CD14-positive monocyte (primary cell): ENCODE measurements around the gene FHIT. TPM values are rescaled to one million over a fixed set of nuclear protein-coding genes. Genes with fewer than 3 reads are reported as not detected.

Source experiments
- DNase-seq, 3 donors: peaks; one replicate each; pipeline ENCODE4 v3.0.0-alpha.2; 2011 to 2022
- H2AFZ ChIP-seq: 2 replicates; pipeline ENCODE4 v1.6.0; 2012; ENCODE audit warnings: mild to moderate bottlenecking, low read depth, low read length, inconsistent platforms; ENCODE audit not compliant: insufficient read depth, poor library complexity, severe bottlenecking
- H3K27ac ChIP-seq, 2 donors: 1 replicate in 1 of 2; 2 replicates in 1 of 2; pipeline ENCODE4 v1.5.1; 2012 to 2013; ENCODE audit warnings: low read length in 2 of 2, control low read depth in 1 of 2, inconsistent platforms in 1 of 2, low read depth in 1 of 2, mild to moderate bottlenecking in 1 of 2
- H3K27me3 ChIP-seq, 2 donors: one replicate each; pipeline versions ENCODE4 v1.6.0 to v1.6.1; 2011 to 2013; ENCODE audit warnings: low read length in 2 of 2; ENCODE audit not compliant: control insufficient read depth in 2 of 2, insufficient read depth in 2 of 2
- H3K36me3 ChIP-seq, 2 donors: replicated peaks in 1 of 2; 1 replicate in 1 of 2; 2 replicates in 1 of 2; pipeline versions ENCODE4 v1.5.1 to v1.6.1; 2012 to 2013; ENCODE audit warnings: low read length in 2 of 2, control low read depth in 1 of 2, inconsistent platforms in 1 of 2, mild to moderate bottlenecking in 1 of 2; ENCODE audit not compliant: insufficient read depth in 2 of 2, control insufficient read depth in 1 of 2
- H3K4me1 ChIP-seq, 2 donors: 1 replicate in 1 of 2; 2 replicates in 1 of 2; pipeline versions ENCODE4 v1.5.1 to v1.6.1; 2012 to 2013; ENCODE audit warnings: low read length in 2 of 2, control low read depth in 1 of 2, inconsistent platforms in 1 of 2, mild to moderate bottlenecking in 1 of 2, moderate library complexity in 1 of 2; ENCODE audit not compliant: insufficient read depth in 2 of 2, control insufficient read depth in 1 of 2
- H3K4me2 ChIP-seq: replicated peaks from 2 replicates; pipeline ENCODE3; 2012; ENCODE audit warnings: low read length, moderate library complexity, mild to moderate bottlenecking; ENCODE audit not compliant: poor library complexity, severe bottlenecking; ENCODE audit errors: extremely low read depth
- H3K4me3 ChIP-seq, 3 experiments: fragments of 200-600 bp in 1 of 3; sonication (generic) in 1 of 3; replicated peaks in 1 of 3; 1 replicate in 2 of 3; 2 replicates in 1 of 3; pipeline ENCODE4 v1.5.1; 2011 to 2013; ENCODE audit warnings: low read length in 3 of 3, mild to moderate bottlenecking in 3 of 3, control low read depth in 2 of 3, low read depth in 2 of 3, inconsistent platforms in 1 of 3, moderate library complexity in 1 of 3
- H3K79me2 ChIP-seq: 2 replicates; pipeline ENCODE4 v1.6.0; 2012; ENCODE audit warnings: mild to moderate bottlenecking, control low read depth, inconsistent platforms, low read length, moderate library complexity; ENCODE audit not compliant: insufficient read depth
- H3K9ac ChIP-seq: 2 replicates; pipeline ENCODE4 v1.6.0; 2017; ENCODE audit warnings: low read length, mild to moderate bottlenecking; ENCODE audit not compliant: insufficient read depth, poor library complexity, severe bottlenecking
- H3K9me3 ChIP-seq, 2 donors: replicated peaks in 1 of 2; 1 replicate in 1 of 2; 2 replicates in 1 of 2; pipeline versions ENCODE4 v1.5.1 to v1.6.1; 2012 to 2013; ENCODE audit warnings: low read length in 2 of 2, control low read depth in 1 of 2; ENCODE audit not compliant: control insufficient read depth in 1 of 2, insufficient read depth in 1 of 2
- H4K20me1 ChIP-seq: 2 replicates; pipeline ENCODE4 v1.6.0; 2012; ENCODE audit warnings: mild to moderate bottlenecking, low read length, control low read depth, moderate library complexity; ENCODE audit not compliant: insufficient read depth
- H3K27ac Mint-ChIP-seq, 7 donors: one replicate each; pipeline ENCODE4 v1.8.0; 2020; ENCODE audit warnings: mild to moderate bottlenecking in 7 of 7, mixed read lengths in 7 of 7, moderate library complexity in 6 of 7, inconsistent platforms in 2 of 7
- H3K27me3 Mint-ChIP-seq, 3 donors: one replicate each; pipeline ENCODE4 v1.8.0; 2021 to 2022; ENCODE audit warnings: low read depth in 3 of 3, mild to moderate bottlenecking in 3 of 3, mixed read lengths in 3 of 3, moderate library complexity in 3 of 3, inconsistent platforms in 1 of 3
- H3K36me3 Mint-ChIP-seq, 2 donors: one replicate each; pipeline ENCODE4 v1.8.0; 2020; ENCODE audit warnings: mixed read lengths in 2 of 2, inconsistent platforms in 1 of 2, mild to moderate bottlenecking in 1 of 2
- H3K4me1 Mint-ChIP-seq: one replicate; pipeline ENCODE4 v1.8.0; 2020; ENCODE audit warnings: mild to moderate bottlenecking, mixed read lengths
- H3K4me3 Mint-ChIP-seq, 2 donors: one replicate each; pipeline ENCODE4 v1.8.0; 2020; ENCODE audit warnings: mild to moderate bottlenecking in 2 of 2, mixed read lengths in 2 of 2, moderate library complexity in 1 of 2
- H3K9me3 Mint-ChIP-seq, 7 donors: one replicate each; pipeline ENCODE4 v1.8.0; 2020 to 2022; ENCODE audit warnings: mixed read lengths in 7 of 7, mild to moderate bottlenecking in 6 of 7, moderate library complexity in 6 of 7, inconsistent platforms in 2 of 7
- WGBS: methylation state at CpG from one replicate; pipeline ENCODE4 v1.1.5; 2013; ENCODE audit warnings: missing lambda C conversion rate; ENCODE audit not compliant: insufficient coverage; 5-methylcytosine and 5-hydroxymethylcytosine counted together
- intact Hi-C, 2 donors: fragments of 100-400 bp; cut with micrococcal nuclease; formaldehyde crosslinking; loops; one replicate each; pipeline versions ENCODE4 v1.15.0 to v1.15.1; 2023
- polyA plus RNA-seq, 3 donors: library from polyadenylated mRNA; depleted of rRNA in 1 of 3; unstranded in 2 of 3; stranded (reverse) in 1 of 3; fragments of 300-500 nt in 2 of 3; fragments of >200 nt in 1 of 3; fragmentation: Illumina TruSeq in 2 of 3; gene quantifications; 1 replicate in 2 of 3; 2 replicates in 1 of 3; pipeline ENCODE4 v1.2.3, GENCODE V29; 2012 to 2021
- TF ChIP-seq, protein P1 (sequence below): fragments of 200-600 bp; IDR thresholded peaks from one replicate; pipeline ENCODE4 v1.8.0; 2022; ENCODE audit warnings: antibody characterized with exemption, mild to moderate bottlenecking

Gene FHIT
- polyA plus RNA-seq, 3 donors: 1.7 to 3.4 (median 3.2) TPM

DNA sequence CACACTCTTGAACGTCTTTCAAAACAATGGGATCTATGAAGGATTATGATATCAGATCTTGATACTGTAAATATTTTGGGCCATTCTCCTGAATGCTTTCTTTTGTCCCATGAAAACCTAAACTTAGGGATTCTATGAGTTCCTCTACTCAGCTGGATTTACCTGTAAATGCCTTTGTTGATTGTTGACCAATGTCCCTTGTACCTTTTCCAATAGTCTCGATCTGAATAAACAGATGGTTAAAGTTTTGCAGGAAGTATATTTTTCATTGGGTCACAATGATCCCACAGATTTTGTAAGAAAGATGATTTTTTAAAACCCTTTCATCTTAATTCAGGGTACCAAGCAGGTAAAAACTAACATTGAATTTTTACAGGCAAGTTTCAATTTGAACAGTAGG is 634.1 kb downstream of the FHIT start:
- TF ChIP-seq, protein P1, sequence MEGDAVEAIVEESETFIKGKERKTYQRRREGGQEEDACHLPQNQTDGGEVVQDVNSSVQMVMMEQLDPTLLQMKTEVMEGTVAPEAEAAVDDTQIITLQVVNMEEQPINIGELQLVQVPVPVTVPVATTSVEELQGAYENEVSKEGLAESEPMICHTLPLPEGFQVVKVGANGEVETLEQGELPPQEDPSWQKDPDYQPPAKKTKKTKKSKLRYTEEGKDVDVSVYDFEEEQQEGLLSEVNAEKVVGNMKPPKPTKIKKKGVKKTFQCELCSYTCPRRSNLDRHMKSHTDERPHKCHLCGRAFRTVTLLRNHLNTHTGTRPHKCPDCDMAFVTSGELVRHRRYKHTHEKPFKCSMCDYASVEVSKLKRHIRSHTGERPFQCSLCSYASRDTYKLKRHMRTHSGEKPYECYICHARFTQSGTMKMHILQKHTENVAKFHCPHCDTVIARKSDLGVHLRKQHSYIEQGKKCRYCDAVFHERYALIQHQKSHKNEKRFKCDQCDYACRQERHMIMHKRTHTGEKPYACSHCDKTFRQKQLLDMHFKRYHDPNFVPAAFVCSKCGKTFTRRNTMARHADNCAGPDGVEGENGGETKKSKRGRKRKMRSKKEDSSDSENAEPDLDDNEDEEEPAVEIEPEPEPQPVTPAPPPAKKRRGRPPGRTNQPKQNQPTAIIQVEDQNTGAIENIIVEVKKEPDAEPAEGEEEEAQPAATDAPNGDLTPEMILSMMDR: no peak
- Histone ChIP-seq H3K4me1 (no peaks in the 10 kb centered on the region), H3K9me3 (no peaks in the 10 kb centered on the region), H3K4me2 (no peak overlapping the region), H3K79me2 (no peaks in the 10 kb centered on the region), H3K27ac (no peak overlapping the region), H3K4me3 (no peak overlapping the region), H3K27me3 (no peaks in the 10 kb centered on the region), H3K36me3 (no peaks in the 10 kb centered on the region), H2AFZ (no peak overlapping the region), H4K20me1 (no peaks in the 10 kb centered on the region), H3K9ac (no peak overlapping the region)
- intact Hi-C loops: no loop called here
- H3K9me3 Mint-ChIP-seq: peaks cover 8 to 13% (median 10%) of the 10 kb centered on the region in 7 donors
- H3K27me3 Mint-ChIP-seq: peaks cover 0 to 3% (median 0%) of the 10 kb centered on the region in 3 donors
- WGBS: no CpG with 5 or more reads among the region's 2 CpGs
- H3K27ac Mint-ChIP-seq: no peak overlapping the region
- H3K36me3 Mint-ChIP-seq: no peaks in the 10 kb centered on the region
- no peaks in the 10 kb centered on the region for H3K4me1 Mint-ChIP-seq
- no peak for DNase-seq
- H3K4me3 Mint-ChIP-seq: no peak overlapping the region

DNA sequence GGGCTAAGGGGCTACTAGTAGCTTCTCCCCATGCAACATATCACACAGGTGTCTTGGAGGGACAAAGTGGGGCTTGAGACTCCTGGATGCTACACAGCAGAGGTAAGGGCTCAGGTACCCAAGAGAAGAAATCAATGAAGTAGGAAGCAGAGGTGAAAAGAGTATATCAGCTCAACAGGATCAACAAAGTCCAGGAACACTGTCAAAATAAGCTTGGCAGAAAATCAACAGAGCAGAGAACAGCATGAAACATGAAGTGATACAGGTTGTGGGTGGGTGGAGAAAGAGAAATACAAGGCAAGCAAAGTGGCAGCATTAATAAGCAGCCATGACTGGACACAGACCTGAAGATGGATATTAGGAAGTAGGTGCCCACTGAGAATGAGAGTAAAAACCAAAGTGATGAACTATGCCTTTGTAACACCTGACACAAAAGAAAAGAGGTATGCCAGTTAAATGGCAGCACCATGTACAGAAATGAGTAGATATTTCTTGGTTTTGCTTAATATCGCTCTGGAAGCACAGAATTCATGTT is 637.4 kb downstream of the FHIT start:
- WGBS: no CpG with 5 or more reads among the region's 1 CpG
- no peaks in the 10 kb centered on the region for H3K4me1 Mint-ChIP-seq
- intact Hi-C loops: no loop called here
- no peak overlapping the region for H3K4me2 ChIP-seq
- no peak for DNase-seq
- TF ChIP-seq, protein P1: no peak
- H3K27ac Mint-ChIP-seq: no peak overlapping the region
- H4K20me1 ChIP-seq: no peaks in the 10 kb centered on the region
- H3K36me3 ChIP-seq: no peaks in the 10 kb centered on the region
- peaks cover 2 to 9% (median 7%) of the 10 kb centered on the region in 7 donors for H3K9me3 Mint-ChIP-seq
- H3K27me3 ChIP-seq: no peaks in the 10 kb centered on the region
- no peak overlapping the region for H3K27ac ChIP-seq
- H3K27me3 Mint-ChIP-seq: peaks cover 0 to 1% (median 0%) of the 10 kb centered on the region in 3 donors
- H3K9me3 ChIP-seq: no peaks in the 10 kb centered on the region
- H3K79me2 ChIP-seq: no peaks in the 10 kb centered on the region
- H3K4me3 Mint-ChIP-seq: no peak overlapping the region
- H3K4me3 ChIP-seq: no peak overlapping the region
- H3K9ac ChIP-seq: no peak overlapping the region
- no peak overlapping the region for H2AFZ ChIP-seq
- H3K36me3 Mint-ChIP-seq: no peaks in the 10 kb centered on the region
- H3K4me1 ChIP-seq: no peaks in the 10 kb centered on the region
